Measurements from ENCODE around the gene CNTN1.
"Not testable (repeated sequence)": the region's sequence is repeated elsewhere in the genome, so short reads cannot be mapped to it uniquely, and the experiment has no call there.

The CNTN1 gene

DNA sequence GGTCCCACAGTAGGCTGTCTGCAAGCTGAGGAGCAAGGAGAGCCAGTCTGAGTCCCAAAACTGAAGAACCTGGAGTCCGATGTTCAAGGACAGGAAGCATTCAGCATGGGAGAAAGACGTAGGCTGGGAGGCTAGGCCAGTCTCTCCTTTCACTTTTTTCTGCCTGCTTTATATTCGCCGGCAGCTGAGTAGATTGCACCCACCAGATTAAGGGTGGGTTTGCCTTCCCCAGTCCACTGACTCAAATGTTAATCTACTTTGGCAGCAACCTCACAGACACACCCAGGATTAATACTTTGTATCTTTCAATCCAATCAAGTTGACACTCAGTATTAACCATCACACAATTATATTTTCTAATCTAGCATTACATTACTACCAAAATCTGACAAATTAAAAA, 45.2 kb downstream of the CNTN1 start:
- 95% methylated on average over 2 of the region's 4 CpGs for WGBS (ENCODE audit: insufficient coverage)
- H3K9me3 ChIP-seq (ENCODE audit: control extremely low read depth in 1 of 5, control insufficient read depth in 4 of 5, insufficient read depth in 2 of 5, low read depth in 1 of 5, low read length in 4 of 5); H3K27me3 ChIP-seq (replicated peaks in 2 of 5; ENCODE audit: control insufficient read depth in 4 of 5, insufficient read depth in 5 of 5, low read length in 4 of 5); H3K27ac ChIP-seq (ENCODE audit: insufficient read depth in 1 of 2, low read depth in 1 of 2, low read length in 2 of 2, poor library complexity in 1 of 2, severe bottlenecking in 2 of 2); H3K4me3 ChIP-seq (ENCODE audit: control insufficient read depth in 1 of 7, extremely low read depth in 1 of 7, insufficient read depth in 4 of 7, low read depth in 2 of 7, low read length in 6 of 7); H3K36me3 ChIP-seq (ENCODE audit: control insufficient read depth in 4 of 4, insufficient read depth in 4 of 4, low read length in 3 of 4); CTCF ChIA-PET; H3K4me1 ChIP-seq (ENCODE audit: control extremely low read depth in 1 of 4, control insufficient read depth in 4 of 4, insufficient read depth in 4 of 4, low read length in 3 of 4); POLR2A ChIA-PET; DNase-seq: not testable (repeated sequence)

DNA sequence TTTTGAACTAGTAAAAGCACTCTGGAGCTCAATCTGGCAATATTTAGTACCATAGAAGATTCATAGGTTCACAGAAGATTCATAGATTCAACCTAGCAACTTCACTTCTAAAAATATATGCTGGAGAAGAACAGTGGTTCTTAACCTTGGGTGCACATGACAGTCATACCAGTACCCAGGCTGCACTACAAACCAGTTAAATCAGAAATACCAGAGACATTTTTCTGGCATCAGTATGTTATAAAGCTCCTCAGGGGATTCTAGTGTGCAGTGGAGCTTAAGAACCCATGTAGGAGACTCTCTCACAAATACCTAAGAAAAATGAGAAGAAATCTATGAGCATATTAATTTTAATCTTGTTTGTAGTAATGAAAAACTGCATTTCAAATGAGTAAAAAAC, 46.6 kb downstream of the CNTN1 start:
- no peak for DNase-seq
- ChIA-PET CTCF (no interaction called here), POLR2A (no interaction called here)
- Histone ChIP-seq H3K27me3 (replicated peaks in 2 of 5; ENCODE audit: control insufficient read depth in 4 of 5, insufficient read depth in 5 of 5, low read length in 4 of 5) (no peaks in the 10 kb centered on the region), H3K27ac (ENCODE audit: insufficient read depth in 1 of 2, low read depth in 1 of 2, low read length in 2 of 2, poor library complexity in 1 of 2, severe bottlenecking in 2 of 2) (no peak overlapping the region), H3K36me3 (ENCODE audit: control insufficient read depth in 4 of 4, insufficient read depth in 4 of 4, low read length in 3 of 4) (no peaks in the 10 kb centered on the region), H3K4me1 (ENCODE audit: control extremely low read depth in 1 of 4, control insufficient read depth in 4 of 4, insufficient read depth in 4 of 4, low read length in 3 of 4) (no peaks in the 10 kb centered on the region), H3K4me3 (ENCODE audit: control insufficient read depth in 1 of 7, extremely low read depth in 1 of 7, insufficient read depth in 4 of 7, low read depth in 2 of 7, low read length in 6 of 7) (no peak overlapping the region), H3K9me3 (ENCODE audit: control extremely low read depth in 1 of 5, control insufficient read depth in 4 of 5, insufficient read depth in 2 of 5, low read depth in 1 of 5, low read length in 4 of 5) (no peaks in the 10 kb centered on the region)

- Histone ChIP-seq H3K9me3 (ENCODE audit: control extremely low read depth in 1 of 5, control insufficient read depth in 4 of 5, insufficient read depth in 2 of 5, low read depth in 1 of 5, low read length in 4 of 5) (no peaks in the 10 kb centered on the region), H3K36me3 (ENCODE audit: control insufficient read depth in 4 of 4, insufficient read depth in 4 of 4, low read length in 3 of 4) (no peaks in the 10 kb centered on the region), H3K4me1 (ENCODE audit: control extremely low read depth in 1 of 4, control insufficient read depth in 4 of 4, insufficient read depth in 4 of 4, low read length in 3 of 4) (no peaks in the 10 kb centered on the region), H3K27me3 (replicated peaks in 2 of 5; ENCODE audit: control insufficient read depth in 4 of 5, insufficient read depth in 5 of 5, low read length in 4 of 5) (peaks cover 0 to 2% (median 0%) of the 10 kb centered on the region in 5 experiments), H3K27ac (ENCODE audit: insufficient read depth in 1 of 2, low read depth in 1 of 2, low read length in 2 of 2, poor library complexity in 1 of 2, severe bottlenecking in 2 of 2) (no peak overlapping the region), H3K4me3 (ENCODE audit: control insufficient read depth in 1 of 7, extremely low read depth in 1 of 7, insufficient read depth in 4 of 7, low read depth in 2 of 7, low read length in 6 of 7) (no peak overlapping the region)
- CTCF ChIA-PET, result no interaction called here
- no peak for DNase-seq
- no CpG with 5 or more reads among the region's 2 CpGs for WGBS (ENCODE audit: insufficient coverage)
- POLR2A ChIA-PET, result no interaction called here
Measured at GRCh38 chr12:40742041-40742440, 49.8 kb downstream of the CNTN1 start.

DNA sequence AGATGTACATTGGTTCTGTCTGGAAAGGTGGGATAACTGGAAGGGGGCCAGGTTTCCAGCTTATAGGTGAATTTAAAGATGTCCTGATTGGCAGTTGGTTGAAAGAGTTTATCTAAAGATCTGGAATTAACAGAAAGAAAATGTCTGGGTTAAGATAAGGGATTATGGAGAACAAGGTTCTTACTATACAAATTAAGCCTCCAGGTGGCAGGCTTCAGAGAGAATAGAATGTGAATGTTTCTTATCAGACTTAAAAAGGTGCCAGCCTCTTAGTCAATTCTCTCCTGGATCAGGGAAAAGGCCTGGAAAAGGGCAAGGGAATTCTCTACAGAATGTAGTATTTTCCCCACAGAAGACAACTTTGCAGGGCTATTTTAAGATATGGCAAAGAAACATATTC, 53.1 kb downstream of the CNTN1 start:
- DNase-seq, result peak in 2 of 3 donors; percentile 5 to 6
- Histone ChIP-seq H3K4me3 (ENCODE audit: control insufficient read depth in 1 of 7, extremely low read depth in 1 of 7, insufficient read depth in 4 of 7, low read depth in 2 of 7, low read length in 6 of 7) (no peak overlapping the region), H3K27ac (ENCODE audit: insufficient read depth in 1 of 2, low read depth in 1 of 2, low read length in 2 of 2, poor library complexity in 1 of 2, severe bottlenecking in 2 of 2) (no peak overlapping the region), H3K36me3 (ENCODE audit: control insufficient read depth in 4 of 4, insufficient read depth in 4 of 4, low read length in 3 of 4) (no peaks in the 10 kb centered on the region), H3K9me3 (ENCODE audit: control extremely low read depth in 1 of 5, control insufficient read depth in 4 of 5, insufficient read depth in 2 of 5, low read depth in 1 of 5, low read length in 4 of 5) (no peaks in the 10 kb centered on the region), H3K4me1 (ENCODE audit: control extremely low read depth in 1 of 4, control insufficient read depth in 4 of 4, insufficient read depth in 4 of 4, low read length in 3 of 4) (no peaks in the 10 kb centered on the region), H3K27me3 (replicated peaks in 2 of 5; ENCODE audit: control insufficient read depth in 4 of 5, insufficient read depth in 5 of 5, low read length in 4 of 5) (peaks cover 0 to 2% (median 0%) of the 10 kb centered on the region in 5 experiments)
- POLR2A ChIA-PET, result no interaction called here
- CTCF ChIA-PET, result interaction anchor here (1.6 kb wide), 1 partner anchor 175 kb away, joined by 4 read pairs; no protein-coding TSS in a partner anchor

DNA sequence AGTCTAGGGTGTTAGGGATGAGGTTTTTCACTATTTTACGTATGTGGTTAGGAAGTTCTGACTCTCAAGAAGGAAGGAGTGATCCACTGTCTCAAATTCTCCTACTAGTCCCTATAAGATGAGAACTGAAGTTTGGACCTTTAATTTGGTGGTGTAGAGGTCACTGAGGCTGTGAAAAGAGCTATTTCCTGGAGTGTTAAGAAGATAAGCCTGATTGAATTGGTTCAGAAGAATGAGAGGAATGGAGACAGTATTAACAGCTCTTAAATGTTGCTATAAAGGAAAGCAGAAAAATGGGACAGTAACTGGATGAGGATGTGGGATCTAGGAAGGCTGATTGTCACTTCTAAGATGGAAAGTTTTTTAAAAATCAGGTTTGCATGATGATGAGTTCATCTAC, 57.6 kb downstream of the CNTN1 start:
- no peak overlapping the region for H3K4me3 ChIP-seq (ENCODE audit: control insufficient read depth in 1 of 7, extremely low read depth in 1 of 7, insufficient read depth in 4 of 7, low read depth in 2 of 7, low read length in 6 of 7)
- ChIA-PET POLR2A (no interaction called here), CTCF (no interaction called here)
- WGBS (ENCODE audit: insufficient coverage), result no CpG with 5 or more reads among the region's 1 CpG
- no peaks in the 10 kb centered on the region for H3K9me3 ChIP-seq (ENCODE audit: control extremely low read depth in 1 of 5, control insufficient read depth in 4 of 5, insufficient read depth in 2 of 5, low read depth in 1 of 5, low read length in 4 of 5)
- peaks cover 0 to 2% (median 0%) of the 10 kb centered on the region in 5 experiments for H3K27me3 ChIP-seq (replicated peaks in 2 of 5; ENCODE audit: control insufficient read depth in 4 of 5, insufficient read depth in 5 of 5, low read length in 4 of 5)
- no peak overlapping the region for H3K27ac ChIP-seq (ENCODE audit: insufficient read depth in 1 of 2, low read depth in 1 of 2, low read length in 2 of 2, poor library complexity in 1 of 2, severe bottlenecking in 2 of 2)
- H3K4me1 ChIP-seq (ENCODE audit: control extremely low read depth in 1 of 4, control insufficient read depth in 4 of 4, insufficient read depth in 4 of 4, low read length in 3 of 4), result no peaks in the 10 kb centered on the region
- no peaks in the 10 kb centered on the region for H3K36me3 ChIP-seq (ENCODE audit: control insufficient read depth in 4 of 4, insufficient read depth in 4 of 4, low read length in 3 of 4)
- DNase-seq, result no peak

DNA sequence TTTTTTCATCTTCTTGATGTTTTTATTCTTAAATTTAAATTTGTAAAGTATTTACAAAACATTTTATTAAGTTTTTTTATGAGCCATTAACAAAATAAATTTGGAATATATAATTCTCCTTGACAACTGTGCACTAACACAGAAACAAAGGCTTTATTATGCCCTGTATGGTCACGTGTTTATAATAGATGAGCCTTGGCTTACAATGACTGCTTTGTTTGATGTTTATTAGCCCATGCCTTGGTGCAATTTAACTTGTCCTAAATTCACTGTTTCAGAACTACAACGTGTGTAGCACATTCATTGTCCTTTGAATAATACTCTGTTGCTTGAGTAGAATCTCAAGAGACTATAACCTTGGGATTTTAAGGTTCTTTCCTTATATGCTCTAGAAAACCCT, 59.8 kb downstream of the CNTN1 start:
- Histone ChIP-seq H3K4me1 (ENCODE audit: control extremely low read depth in 1 of 4, control insufficient read depth in 4 of 4, insufficient read depth in 4 of 4, low read length in 3 of 4) (no peaks in the 10 kb centered on the region), H3K4me3 (ENCODE audit: control insufficient read depth in 1 of 7, extremely low read depth in 1 of 7, insufficient read depth in 4 of 7, low read depth in 2 of 7, low read length in 6 of 7) (no peak overlapping the region), H3K27ac (ENCODE audit: insufficient read depth in 1 of 2, low read depth in 1 of 2, low read length in 2 of 2, poor library complexity in 1 of 2, severe bottlenecking in 2 of 2) (no peak overlapping the region), H3K9me3 (ENCODE audit: control extremely low read depth in 1 of 5, control insufficient read depth in 4 of 5, insufficient read depth in 2 of 5, low read depth in 1 of 5, low read length in 4 of 5) (no peaks in the 10 kb centered on the region), H3K27me3 (replicated peaks in 2 of 5; ENCODE audit: control insufficient read depth in 4 of 5, insufficient read depth in 5 of 5, low read length in 4 of 5) (no peaks in the 10 kb centered on the region), H3K36me3 (ENCODE audit: control insufficient read depth in 4 of 4, insufficient read depth in 4 of 4, low read length in 3 of 4) (no peaks in the 10 kb centered on the region)
- no peak for DNase-seq
- WGBS (ENCODE audit: insufficient coverage), result 83% methylated on average over 2 of the region's 2 CpGs
- ChIA-PET CTCF (no interaction called here), POLR2A (no interaction called here)

- Histone ChIP-seq H3K27me3 (replicated peaks in 2 of 5; ENCODE audit: control insufficient read depth in 4 of 5, insufficient read depth in 5 of 5, low read length in 4 of 5) (no peaks in the 10 kb centered on the region), H3K4me3 (ENCODE audit: control insufficient read depth in 1 of 7, extremely low read depth in 1 of 7, insufficient read depth in 4 of 7, low read depth in 2 of 7, low read length in 6 of 7) (no peak overlapping the region), H3K27ac (ENCODE audit: insufficient read depth in 1 of 2, low read depth in 1 of 2, low read length in 2 of 2, poor library complexity in 1 of 2, severe bottlenecking in 2 of 2) (no peak overlapping the region), H3K9me3 (ENCODE audit: control extremely low read depth in 1 of 5, control insufficient read depth in 4 of 5, insufficient read depth in 2 of 5, low read depth in 1 of 5, low read length in 4 of 5) (no peaks in the 10 kb centered on the region), H3K36me3 (ENCODE audit: control insufficient read depth in 4 of 4, insufficient read depth in 4 of 4, low read length in 3 of 4) (no peaks in the 10 kb centered on the region), H3K4me1 (ENCODE audit: control extremely low read depth in 1 of 4, control insufficient read depth in 4 of 4, insufficient read depth in 4 of 4, low read length in 3 of 4) (no peaks in the 10 kb centered on the region)
- DNase-seq, result no peak
- POLR2A ChIA-PET, result no interaction called here
- CTCF ChIA-PET, result no interaction called here
Measured at GRCh38 chr12:40760821-40761220, 68.6 kb downstream of the CNTN1 start.

DNA sequence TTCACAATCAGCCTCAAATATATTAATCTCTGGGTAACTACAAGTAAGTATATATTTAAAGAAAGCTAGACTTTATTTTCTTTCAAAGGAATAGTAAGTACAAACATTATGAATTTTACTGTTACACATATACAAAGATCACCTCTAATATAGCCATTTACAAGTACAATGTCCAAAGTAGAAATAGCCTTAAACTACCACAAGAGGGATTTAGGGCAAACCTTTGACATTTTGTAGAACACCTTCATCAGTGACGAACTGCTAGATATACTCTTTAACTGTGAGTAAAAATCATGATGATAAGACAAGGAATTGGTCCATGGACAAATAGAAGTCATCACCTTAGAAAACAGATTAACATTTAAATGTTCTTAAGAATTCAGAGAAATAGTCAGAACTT, 69.8 kb downstream of the CNTN1 start:
- WGBS (ENCODE audit: insufficient coverage), result no CpG with 5 or more reads among the region's 1 CpG
- POLR2A ChIA-PET, result no interaction called here
- no peak overlapping the region for H3K27ac ChIP-seq (ENCODE audit: insufficient read depth in 1 of 2, low read depth in 1 of 2, low read length in 2 of 2, poor library complexity in 1 of 2, severe bottlenecking in 2 of 2)
- no peaks in the 10 kb centered on the region for H3K4me1 ChIP-seq (ENCODE audit: control extremely low read depth in 1 of 4, control insufficient read depth in 4 of 4, insufficient read depth in 4 of 4, low read length in 3 of 4)
- peak in 1 of 3 donors; percentile 2 for DNase-seq
- H3K9me3 ChIP-seq (ENCODE audit: control extremely low read depth in 1 of 5, control insufficient read depth in 4 of 5, insufficient read depth in 2 of 5, low read depth in 1 of 5, low read length in 4 of 5), result no peaks in the 10 kb centered on the region
- CTCF ChIA-PET, result interaction anchor here (1.1 kb wide), 1 partner anchor 28 kb away, joined by 4 read pairs; no protein-coding TSS in a partner anchor
- no peaks in the 10 kb centered on the region for H3K27me3 ChIP-seq (replicated peaks in 2 of 5; ENCODE audit: control insufficient read depth in 4 of 5, insufficient read depth in 5 of 5, low read length in 4 of 5)
- no peaks in the 10 kb centered on the region for H3K36me3 ChIP-seq (ENCODE audit: control insufficient read depth in 4 of 4, insufficient read depth in 4 of 4, low read length in 3 of 4)
- H3K4me3 ChIP-seq (ENCODE audit: control insufficient read depth in 1 of 7, extremely low read depth in 1 of 7, insufficient read depth in 4 of 7, low read depth in 2 of 7, low read length in 6 of 7), result no peak overlapping the region

Measured in common myeloid progenitor, CD34-positive (primary cell).